HepG2 (cell line): ENCODE data around the gene FAM219B. TPM values are rescaled to one million over a fixed set of nuclear protein-coding genes. Genes with fewer than 3 reads are reported as not detected.

ENCODE experiments used
- ASH2L ChIP-seq: fragments of 300-600, 200-600 bp; sonication (generic); IDR thresholded peaks from 2 replicates; pipeline ENCODE4 v1.7.0; 2017; ENCODE audit warnings: low read depth, mild to moderate bottlenecking, moderate library complexity, mixed read lengths, low read length; ENCODE audit not compliant: insufficient read length
- ATF4 ChIP-seq, 2 experiments: fragments of 450-650 bp in 1 of 2; sonication (generic) in 1 of 2; formaldehyde crosslinking; IDR thresholded peaks; 2 replicates each; pipeline versions ENCODE4 v1.5.0 to v1.8.0; 2020 to 2022; ENCODE audit warnings: mild to moderate bottlenecking in 1 of 2, missing genetic modification reagents in 1 of 2
- CREB1 ChIP-seq, 2 experiments: fragments of 450-650 bp in 1 of 2; IDR thresholded peaks; 2 replicates each; pipeline ENCODE4 v1.6.1; 2016 to 2017; ENCODE audit warnings: control low read depth in 1 of 2, mild to moderate bottlenecking in 1 of 2, missing compliant biosample characterization in 1 of 2, missing genetic modification characterization in 1 of 2
- CSRNP1 ChIP-seq: sonication (generic); formaldehyde crosslinking; IDR thresholded peaks from 2 replicates; pipeline ENCODE4 v1.8.1; 2023; ENCODE audit warnings: mild to moderate bottlenecking, missing genetic modification reagents
- DNMT3B ChIP-seq: conservative IDR thresholded peaks from 2 replicates; pipeline ENCODE4 v1.6.1; 2016; ENCODE audit warnings: missing biosample characterization, control low read depth
- ELF3 ChIP-seq: IDR thresholded peaks from 2 replicates; pipeline ENCODE4 v1.6.1; 2016; ENCODE audit warnings: missing genetic modification reagents, missing compliant biosample characterization
- FOXA3 ChIP-seq: IDR thresholded peaks from 2 replicates; pipeline ENCODE4 v1.6.1; 2016; ENCODE audit warnings: missing genetic modification reagents, missing compliant biosample characterization
- HNRNPLL ChIP-seq: fragments of 200-400 bp; formaldehyde crosslinking; IDR thresholded peaks from 2 replicates; pipeline ENCODE4 v1.6.1; 2017; ENCODE audit warnings: mild to moderate bottlenecking, low read depth, low read length; ENCODE audit not compliant: poor library complexity, severe bottlenecking
- KLF6 ChIP-seq: IDR thresholded peaks from 2 replicates; pipeline ENCODE4 v1.8.0; 2016; ENCODE audit warnings: missing biosample characterization, missing genetic modification reagents
- MBNL3 ChIP-seq: fragments of 250-450 bp; sonication (Bioruptor Pico); conservative IDR thresholded peaks from 2 replicates; pipeline ENCODE4 v1.8.0; 2022; ENCODE audit warnings: mild to moderate bottlenecking, inconsistent platforms
- MLLT10 ChIP-seq: sonication (generic); formaldehyde crosslinking; IDR thresholded peaks from 2 replicates; pipeline ENCODE4 v1.4.0; 2020; ENCODE audit warnings: missing genetic modification reagents
- RFX1 ChIP-seq: fragments of 450-650 bp; IDR thresholded peaks from 2 replicates; pipeline ENCODE4 v1.6.1; 2017
- SALL1 ChIP-seq: sonication (generic); formaldehyde crosslinking; IDR thresholded peaks from 2 replicates; pipeline ENCODE4 v1.8.0; 2022; ENCODE audit warnings: mild to moderate bottlenecking, missing genetic modification reagents
- TARDBP ChIP-seq: sonication (generic); formaldehyde crosslinking; IDR thresholded peaks from 2 replicates; pipeline ENCODE4 v1.8.0; 2022; ENCODE audit warnings: mild to moderate bottlenecking, missing genetic modification reagents
- TMF1 ChIP-seq: sonication (generic); formaldehyde crosslinking; IDR thresholded peaks from 2 replicates; pipeline ENCODE4 v1.8.1; 2022; ENCODE audit warnings: low read depth, missing genetic modification reagents
- ZBTB3 ChIP-seq: sonication (generic); formaldehyde crosslinking; IDR thresholded peaks from 2 replicates; pipeline ENCODE4 v1.4.0; 2020; ENCODE audit warnings: low read depth, mild to moderate bottlenecking, moderate library complexity, missing genetic modification reagents, borderline replicate concordance
- ZNF329 ChIP-seq: sonication (generic); formaldehyde crosslinking; IDR thresholded peaks from 2 replicates; pipeline ENCODE4 v1.9.0; 2021; ENCODE audit warnings: low read depth, mild to moderate bottlenecking, missing genetic modification reagents
- ZNF782 ChIP-seq: sonication (generic); formaldehyde crosslinking; IDR thresholded peaks from 2 replicates; pipeline ENCODE4 v1.4.0; 2020; ENCODE audit warnings: missing genetic modification reagents, mild to moderate bottlenecking, borderline replicate concordance
- polyA plus RNA-seq, 8 experiments: library from polyadenylated mRNA; depleted of rRNA in 3 of 8; stranded (reverse) in 7 of 8; unstranded in 1 of 8; fragments of >200 nt; fragmentation: Illumina TruSeq in 4 of 8; extraction: Trizol in 4 of 8; gene quantifications; 2 replicates each; pipeline versions ENCODE4 v1.2.1 to v1.2.3, GENCODE V29; 2011 to 2016; ENCODE audit warnings: low read depth in 4 of 8, missing spikeins in 1 of 8, mixed read lengths in 1 of 8; ENCODE audit not compliant: insufficient read depth in 1 of 8
- total RNA-seq, 5 experiments: library from RNA; depleted of rRNA; stranded (reverse); fragments of >200 nt; fragmentation: Illumina TruSeq; extraction: Trizol; gene quantifications; 2 replicates each; pipeline ENCODE4 v1.2.3, GENCODE V29; 2016; ENCODE audit warnings: low read depth in 1 of 5
- TF ChIP-seq, protein P1 (sequence below): sonication (generic); formaldehyde crosslinking; conservative IDR thresholded peaks from 2 replicates; pipeline ENCODE4 v1.8.0; 2022; ENCODE audit warnings: mild to moderate bottlenecking, moderate library complexity, missing genetic modification reagents
- TF ChIP-seq, protein P2 (sequence below): sonication (generic); formaldehyde crosslinking; conservative IDR thresholded peaks from 2 replicates; pipeline ENCODE4 v1.8.1; 2023; ENCODE audit warnings: missing genetic modification reagents
- TF ChIP-seq, protein P3 (sequence below): sonication (generic); formaldehyde crosslinking; IDR thresholded peaks from 2 replicates; pipeline ENCODE4 v1.8.0; 2023; ENCODE audit warnings: mild to moderate bottlenecking, missing genetic modification reagents

FAM219B gene
- total and polyA plus RNA-seq, 2 of the 13 experiments (the other 11 are each of a cell fraction or from before 2014, with no cell fraction given) = 36.6 to 50.2 TPM

DNA sequence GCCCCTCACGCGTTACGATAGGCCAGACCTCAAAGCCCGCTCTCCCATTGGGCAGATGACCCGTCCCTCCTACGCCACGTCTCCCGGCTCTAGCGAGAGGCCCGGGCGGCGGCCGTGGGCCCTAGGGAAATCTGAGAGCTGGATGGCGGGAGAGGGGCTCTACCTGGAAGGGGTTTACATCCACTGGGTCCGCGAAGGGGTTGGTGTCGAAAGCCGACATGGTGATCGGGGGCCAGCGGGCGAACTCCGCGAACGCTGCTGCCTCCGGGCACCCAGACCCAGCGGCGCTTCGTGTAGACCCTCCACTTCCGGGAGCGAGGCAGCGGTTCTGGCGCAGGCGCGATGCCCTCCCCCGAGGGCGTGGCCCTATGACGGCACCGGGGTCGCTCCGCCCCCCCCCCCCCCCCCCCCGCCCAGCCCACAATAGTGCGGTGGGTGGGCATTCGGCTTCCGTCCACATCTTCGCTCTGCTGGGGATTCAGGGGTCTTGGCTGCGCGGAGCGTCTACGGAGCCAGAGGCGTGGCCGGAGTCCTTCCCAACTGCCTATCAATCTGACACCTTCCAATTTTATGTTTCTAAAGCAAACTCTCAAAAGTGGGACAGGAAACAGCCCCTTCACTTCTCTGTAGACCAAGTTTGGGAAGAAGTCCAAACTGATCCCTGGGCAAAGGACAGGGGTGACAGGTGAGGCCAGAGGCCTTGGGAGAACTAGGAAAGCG is 33.5 kb downstream of the FAM219B start, which contains the start of gene SCAMP2 (continued):
- TF ChIP-seq HNRNPLL (peak; percentile 66), DNMT3B (CRISPR knock-in tag) (0 out of 2 replicates have a peak, but pooled peaks have one; percentile 45), TMF1 (CRISPR knock-in tag) (no peak), SALL1 (CRISPR knock-in tag) (peak; percentile 70; the same call in 1 of the 2 replicates), ZNF329 (CRISPR knock-in tag) (peak; percentile 64; the same call in 1 of the 2 replicates), KLF6 (CRISPR knock-in tag) (peak; percentile 77), CREB1 (IDR thresholded peaks at IDR 0.05) (peak; percentile 91), CREB1 (CRISPR knock-in tag; IDR thresholded peaks at IDR 0.05) (peak; percentile 88), ATF4 (CRISPR knock-in tag; IDR thresholded peaks at IDR 0.05) (no peak), CSRNP1 (CRISPR knock-in tag) (no peak; the same call in 1 of the 2 replicates), MBNL3 (CRISPR knock-in tag) (no peak), MLLT10 (CRISPR knock-in tag) (no peak), FOXA3 (CRISPR knock-in tag) (no peak), ELF3 (peak; percentile 75), ASH2L (peak; percentile 96), ZBTB3 (CRISPR knock-in tag) (no peak), TARDBP (no peak; the same call in 1 of the 2 replicates), RFX1 (no peak), ZNF782 (CRISPR knock-in tag) (0 out of 2 replicates have a peak, but pooled peaks have one; percentile 68)
- TF ChIP-seq, protein P1, sequence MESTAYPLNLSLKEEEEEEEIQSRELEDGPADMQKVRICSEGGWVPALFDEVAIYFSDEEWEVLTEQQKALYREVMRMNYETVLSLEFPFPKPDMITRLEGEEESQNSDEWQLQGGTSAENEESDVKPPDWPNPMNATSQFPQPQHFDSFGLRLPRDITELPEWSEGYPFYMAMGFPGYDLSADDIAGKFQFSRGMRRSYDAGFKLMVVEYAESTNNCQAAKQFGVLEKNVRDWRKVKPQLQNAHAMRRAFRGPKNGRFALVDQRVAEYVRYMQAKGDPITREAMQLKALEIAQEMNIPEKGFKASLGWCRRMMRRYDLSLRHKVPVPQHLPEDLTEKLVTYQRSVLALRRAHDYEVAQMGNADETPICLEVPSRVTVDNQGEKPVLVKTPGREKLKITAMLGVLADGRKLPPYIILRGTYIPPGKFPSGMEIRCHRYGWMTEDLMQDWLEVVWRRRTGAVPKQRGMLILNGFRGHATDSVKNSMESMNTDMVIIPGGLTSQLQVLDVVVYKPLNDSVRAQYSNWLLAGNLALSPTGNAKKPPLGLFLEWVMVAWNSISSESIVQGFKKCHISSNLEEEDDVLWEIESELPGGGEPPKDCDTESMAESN (CRISPR knock-in tag) = no peak
- TF ChIP-seq, protein P2, sequence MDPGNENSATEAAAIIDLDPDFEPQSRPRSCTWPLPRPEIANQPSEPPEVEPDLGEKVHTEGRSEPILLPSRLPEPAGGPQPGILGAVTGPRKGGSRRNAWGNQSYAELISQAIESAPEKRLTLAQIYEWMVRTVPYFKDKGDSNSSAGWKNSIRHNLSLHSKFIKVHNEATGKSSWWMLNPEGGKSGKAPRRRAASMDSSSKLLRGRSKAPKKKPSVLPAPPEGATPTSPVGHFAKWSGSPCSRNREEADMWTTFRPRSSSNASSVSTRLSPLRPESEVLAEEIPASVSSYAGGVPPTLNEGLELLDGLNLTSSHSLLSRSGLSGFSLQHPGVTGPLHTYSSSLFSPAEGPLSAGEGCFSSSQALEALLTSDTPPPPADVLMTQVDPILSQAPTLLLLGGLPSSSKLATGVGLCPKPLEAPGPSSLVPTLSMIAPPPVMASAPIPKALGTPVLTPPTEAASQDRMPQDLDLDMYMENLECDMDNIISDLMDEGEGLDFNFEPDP (CRISPR knock-in tag) = no peak
- TF ChIP-seq, protein P3, sequence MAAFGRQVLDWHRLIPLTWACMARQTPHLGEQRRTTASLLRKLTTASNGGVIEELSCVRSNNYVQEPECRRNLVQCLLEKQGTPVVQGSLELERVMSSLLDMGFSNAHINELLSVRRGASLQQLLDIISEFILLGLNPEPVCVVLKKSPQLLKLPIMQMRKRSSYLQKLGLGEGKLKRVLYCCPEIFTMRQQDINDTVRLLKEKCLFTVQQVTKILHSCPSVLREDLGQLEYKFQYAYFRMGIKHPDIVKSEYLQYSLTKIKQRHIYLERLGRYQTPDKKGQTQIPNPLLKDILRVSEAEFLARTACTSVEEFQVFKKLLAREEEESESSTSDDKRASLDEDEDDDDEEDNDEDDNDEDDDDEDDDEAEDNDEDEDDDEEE (CRISPR knock-in tag) = no peak
